Stimulated activated CD4-positive, alpha-beta T cell treated with anti-CD3 and anti-CD28 coated beads, Interleukin-1b, Interleukin-23, amount 100 ng/mL, for 1 hour (primary cell): Measurements from ENCODE around the gene ZNF831.
A peak's percentile ranks its signal among the peaks of the same experiment; 100 is the strongest.

ENCODE experiments used
- DNase-seq, 2 donors: peaks; one replicate each; pipeline ENCODE4 v3.0.0-alpha.2; 2020; ENCODE audit warnings: low read depth in 2 of 2

The ZNF831 gene

DNA sequence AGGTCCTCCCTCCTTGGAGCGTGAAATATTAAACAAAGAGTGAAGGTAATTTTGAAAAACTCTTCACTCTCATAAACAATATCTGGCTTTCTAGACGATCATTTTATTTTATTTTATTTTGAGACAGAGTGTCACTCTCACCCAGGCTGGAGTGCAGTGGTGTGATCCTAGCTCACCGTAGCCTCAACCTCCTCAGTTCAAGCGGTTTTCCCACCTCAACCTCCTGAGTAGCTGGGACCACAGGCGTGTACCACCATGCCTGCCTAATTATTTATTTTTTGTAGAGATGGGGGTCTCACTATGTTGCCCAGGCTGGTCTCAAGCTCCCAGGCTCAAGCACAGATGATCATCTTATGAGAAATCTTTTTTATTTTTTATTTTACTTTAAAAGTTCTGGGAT lies 16.4 kb downstream of the ZNF831 start:
- no peak for DNase-seq

DNA sequence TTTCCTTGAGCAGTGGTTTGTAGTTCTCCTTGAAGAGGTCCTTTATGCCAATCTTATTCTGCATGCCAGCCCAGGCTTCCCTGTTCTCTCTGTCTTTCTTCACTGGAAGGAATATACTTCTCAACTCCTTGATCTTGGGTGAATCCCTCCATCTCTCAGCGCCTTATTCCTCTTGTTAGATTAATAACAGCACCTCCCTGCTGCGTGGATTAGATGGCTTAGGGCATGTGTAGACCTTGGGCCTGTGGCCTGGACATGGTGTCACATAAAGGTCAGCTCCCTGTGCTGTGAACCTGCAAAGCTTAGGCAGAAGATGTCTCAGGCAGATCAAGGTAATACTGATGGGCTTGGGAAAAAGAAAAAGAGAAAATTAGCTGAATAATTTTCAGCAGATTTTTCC lies 18.3 kb downstream of the ZNF831 start:
- DNase-seq = no peak

DNA sequence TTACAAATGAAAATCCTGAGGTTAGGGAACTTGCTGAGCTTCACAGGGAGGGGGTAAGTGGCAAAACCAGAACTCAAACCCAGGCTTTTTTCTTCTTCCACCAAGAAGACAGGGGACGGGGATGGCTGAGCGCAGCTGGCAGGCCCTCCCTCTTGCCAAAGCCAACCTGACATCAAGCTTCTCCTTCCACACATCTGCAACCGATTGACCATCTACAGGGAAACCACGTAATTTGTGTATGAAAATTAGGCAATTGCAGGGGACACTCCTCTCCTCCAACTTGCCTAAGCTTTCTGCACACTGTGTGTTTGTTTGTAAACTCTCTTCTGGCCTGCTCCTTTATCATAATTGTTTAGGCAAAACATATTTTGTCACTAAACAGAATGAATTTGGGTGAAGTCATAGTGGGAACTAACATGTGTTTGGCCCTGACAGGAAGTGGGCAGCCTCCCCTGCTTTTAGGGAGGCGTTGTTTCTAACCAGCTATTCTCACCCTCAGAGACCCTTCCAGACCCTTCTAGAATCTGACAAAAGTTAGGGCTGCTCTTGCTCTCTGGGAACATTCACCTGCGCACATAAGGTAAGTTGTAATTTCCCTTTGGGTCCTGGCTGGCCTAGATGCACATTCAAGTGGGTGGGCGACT lies 18.9 kb downstream of the ZNF831 start:
- DNase-seq = no peak

DNA sequence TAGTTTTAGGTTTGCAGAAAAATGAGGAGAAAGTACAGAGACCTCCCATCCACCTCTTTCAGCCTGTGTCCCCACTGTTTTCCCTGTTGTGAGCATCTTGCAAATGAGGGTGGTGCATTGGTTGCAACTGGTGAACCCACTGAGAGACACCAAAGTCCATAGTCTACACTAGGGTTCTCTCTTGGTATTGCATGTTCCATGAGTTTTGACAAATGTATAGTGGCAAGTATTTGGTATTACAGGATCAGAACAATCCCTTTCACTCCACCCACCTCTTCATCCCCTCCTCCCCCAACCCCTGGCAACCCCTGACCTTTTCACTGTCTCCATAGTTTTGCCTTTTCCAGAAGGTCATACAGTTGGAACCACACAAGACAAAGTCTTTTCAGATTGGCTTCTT lies 20.1 kb downstream of the ZNF831 start:
- no peak for DNase-seq

DNA sequence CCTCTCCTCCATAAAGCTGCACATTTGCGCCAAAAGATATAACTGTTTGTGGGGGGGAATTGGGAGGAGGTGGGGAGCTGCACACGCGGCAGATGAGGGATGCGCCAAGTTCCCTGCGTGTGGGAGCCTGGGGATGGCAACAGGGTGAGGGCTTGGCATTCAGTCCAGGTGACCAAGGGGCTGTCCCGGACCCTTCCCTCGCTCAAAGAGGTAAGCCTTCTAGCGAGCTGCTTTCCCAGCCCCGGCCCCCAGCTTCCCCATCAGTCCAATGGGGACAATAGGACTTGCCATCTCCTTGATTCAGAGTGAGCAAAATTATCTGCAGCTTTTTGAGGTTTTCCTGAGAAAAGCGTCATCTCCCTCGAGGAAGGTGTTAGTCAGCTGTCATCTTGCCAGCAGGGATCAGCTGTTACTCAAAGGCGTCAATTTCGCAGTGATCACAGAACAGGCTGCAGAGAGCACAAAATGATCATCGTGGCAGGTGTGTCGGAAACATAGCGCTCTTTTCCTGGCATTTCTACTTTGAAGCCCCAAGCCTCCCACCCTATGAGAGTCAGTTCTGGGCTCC lies 21.3 kb downstream of the ZNF831 start:
- no peak for DNase-seq

DNA sequence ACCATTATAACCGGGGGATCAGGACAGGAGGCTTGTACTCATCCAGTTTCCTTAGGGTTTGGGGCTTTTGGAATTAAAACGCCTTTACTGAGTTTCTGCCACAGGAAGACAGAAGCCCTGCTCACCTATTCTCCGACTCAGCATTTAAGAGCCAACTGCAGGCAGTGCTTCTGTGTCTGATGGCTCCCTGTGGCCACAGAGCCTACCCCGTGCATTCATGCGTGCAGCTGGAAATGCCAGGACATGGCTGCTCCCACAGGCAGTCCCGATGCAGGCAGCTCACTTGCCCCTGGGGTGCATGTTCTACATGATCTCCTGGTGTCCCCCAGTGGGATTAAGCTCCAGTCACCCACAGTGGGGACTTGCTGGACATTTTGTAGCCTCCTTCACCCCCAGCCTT lies 22.2 kb downstream of the ZNF831 start:
- no peak for DNase-seq

DNA sequence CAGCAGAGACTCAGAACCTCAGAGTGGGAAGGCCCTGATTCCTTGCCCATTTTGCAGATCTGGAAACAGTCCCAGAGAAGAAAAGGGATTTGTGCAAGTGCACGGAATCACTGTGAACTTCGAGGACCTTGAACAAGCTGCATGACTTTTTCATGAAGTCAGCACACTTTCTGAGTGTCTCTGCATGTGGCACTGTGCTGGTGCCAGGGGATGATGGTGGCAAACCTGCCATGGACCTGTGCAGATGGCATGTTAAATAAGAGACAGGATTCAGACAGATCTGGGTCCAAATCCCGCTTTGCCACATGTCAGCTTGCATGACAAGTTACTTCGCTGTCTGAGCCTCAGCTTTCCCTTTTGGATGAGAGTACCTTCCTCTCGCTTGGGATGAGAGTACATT lies 26.8 kb downstream of the ZNF831 start:
- DNase-seq = no peak

DNA sequence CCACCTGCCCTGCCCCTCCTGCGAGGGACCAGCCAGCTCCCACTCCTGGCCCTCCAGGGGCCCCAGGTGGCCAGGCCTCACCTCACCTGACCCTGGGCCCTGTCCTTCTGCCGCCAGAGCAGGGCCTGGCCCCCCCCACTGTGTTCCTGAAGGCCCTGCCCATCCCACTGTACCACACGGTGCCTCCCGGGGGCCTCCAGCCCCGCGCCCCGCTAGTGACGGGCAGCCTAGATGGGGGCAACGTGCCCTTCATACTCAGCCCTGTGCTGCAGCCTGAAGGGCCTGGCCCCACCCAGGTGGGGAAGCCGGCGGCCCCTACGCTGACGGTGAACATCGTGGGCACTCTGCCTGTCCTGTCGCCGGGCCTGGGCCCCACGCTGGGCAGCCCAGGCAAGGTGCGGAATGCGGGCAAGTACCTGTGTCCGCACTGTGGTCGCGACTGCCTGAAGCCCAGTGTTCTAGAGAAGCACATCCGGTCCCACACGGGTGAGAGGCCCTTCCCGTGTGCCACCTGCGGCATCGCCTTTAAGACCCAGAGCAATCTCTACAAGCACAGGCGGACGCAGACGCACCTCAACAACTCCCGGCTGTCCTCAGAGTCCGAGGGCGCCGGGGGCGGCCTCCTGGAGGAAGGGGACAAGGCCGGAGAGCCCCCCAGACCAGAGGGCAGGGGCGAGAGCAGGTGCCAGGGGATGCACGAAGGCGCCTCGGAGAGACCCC lies 27.6 kb downstream of the ZNF831 start:
- DNase-seq = no peak

DNA sequence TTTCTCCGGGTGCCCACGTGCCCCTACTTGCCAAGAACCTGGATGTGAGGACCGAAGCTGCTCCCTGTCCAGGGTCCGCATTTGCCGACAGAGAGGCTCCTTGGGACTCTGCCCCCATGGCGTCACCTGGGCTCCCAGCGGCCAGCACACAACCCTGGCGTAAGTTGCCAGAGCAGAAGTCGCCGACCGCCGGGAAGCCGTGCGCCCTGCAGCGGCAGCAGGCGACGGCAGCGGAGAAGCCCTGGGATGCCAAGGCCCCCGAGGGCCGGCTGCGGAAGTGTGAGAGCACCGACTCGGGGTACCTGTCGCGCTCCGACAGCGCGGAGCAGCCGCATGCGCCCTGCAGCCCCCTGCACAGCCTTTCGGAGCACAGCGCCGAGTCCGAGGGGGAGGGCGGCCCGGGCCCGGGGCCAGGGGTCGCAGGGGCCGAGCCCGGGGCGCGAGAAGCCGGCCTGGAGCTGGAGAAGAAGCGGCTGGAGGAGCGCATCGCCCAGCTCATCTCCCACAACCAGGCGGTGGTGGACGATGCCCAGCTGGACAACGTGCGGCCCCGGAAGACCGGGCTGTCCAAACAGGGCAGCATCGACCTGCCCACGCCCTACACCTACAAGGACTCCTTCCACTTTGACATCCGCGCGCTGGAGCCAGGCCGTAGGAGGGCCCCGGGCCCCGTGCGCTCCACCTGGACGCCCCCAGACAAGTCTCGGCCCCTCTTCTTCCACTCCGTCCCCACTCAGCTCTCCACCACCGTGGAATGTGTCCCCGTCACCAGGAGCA lies 28.3 kb downstream of the ZNF831 start:
- no peak for DNase-seq

DNA sequence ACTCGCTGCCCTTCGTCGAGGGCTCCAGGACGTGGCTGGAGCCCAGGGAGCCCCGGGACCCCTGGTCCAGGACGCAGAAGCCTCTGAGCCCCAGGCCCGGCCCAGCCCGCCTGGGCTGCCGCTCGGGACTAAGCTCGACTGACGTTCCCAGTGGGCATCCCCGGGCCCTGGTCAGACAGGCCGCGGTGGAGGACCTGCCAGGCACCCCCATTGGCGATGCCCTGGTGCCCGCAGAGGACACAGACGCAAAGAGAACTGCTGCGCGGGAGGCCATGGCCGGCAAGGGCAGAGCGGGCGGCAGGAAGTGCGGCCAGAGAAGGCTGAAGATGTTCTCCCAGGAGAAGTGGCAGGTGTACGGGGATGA lies 28.9 kb downstream of the ZNF831 start:
- no peak for DNase-seq

DNA sequence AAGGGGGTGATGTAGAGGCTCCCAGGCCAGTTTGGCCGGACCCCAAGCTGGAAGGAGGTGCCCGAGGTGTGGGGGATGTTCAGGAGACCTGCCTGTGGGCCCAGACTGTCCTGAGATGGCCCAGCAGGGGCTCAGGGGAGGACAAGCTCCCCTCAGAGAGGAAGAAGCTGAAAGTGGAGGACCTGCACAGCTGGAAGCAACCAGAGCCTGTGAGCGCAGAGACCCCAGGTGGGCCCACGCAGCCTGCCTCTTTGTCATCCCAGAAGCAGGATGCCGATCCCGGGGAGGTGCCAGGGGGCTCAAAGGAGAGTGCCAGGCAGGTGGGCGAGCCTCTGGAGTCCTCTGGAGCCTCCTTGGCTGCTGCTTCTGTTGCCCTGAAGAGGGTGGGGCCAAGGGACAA lies 29.7 kb downstream of the ZNF831 start:
- DNase-seq = no peak

DNA sequence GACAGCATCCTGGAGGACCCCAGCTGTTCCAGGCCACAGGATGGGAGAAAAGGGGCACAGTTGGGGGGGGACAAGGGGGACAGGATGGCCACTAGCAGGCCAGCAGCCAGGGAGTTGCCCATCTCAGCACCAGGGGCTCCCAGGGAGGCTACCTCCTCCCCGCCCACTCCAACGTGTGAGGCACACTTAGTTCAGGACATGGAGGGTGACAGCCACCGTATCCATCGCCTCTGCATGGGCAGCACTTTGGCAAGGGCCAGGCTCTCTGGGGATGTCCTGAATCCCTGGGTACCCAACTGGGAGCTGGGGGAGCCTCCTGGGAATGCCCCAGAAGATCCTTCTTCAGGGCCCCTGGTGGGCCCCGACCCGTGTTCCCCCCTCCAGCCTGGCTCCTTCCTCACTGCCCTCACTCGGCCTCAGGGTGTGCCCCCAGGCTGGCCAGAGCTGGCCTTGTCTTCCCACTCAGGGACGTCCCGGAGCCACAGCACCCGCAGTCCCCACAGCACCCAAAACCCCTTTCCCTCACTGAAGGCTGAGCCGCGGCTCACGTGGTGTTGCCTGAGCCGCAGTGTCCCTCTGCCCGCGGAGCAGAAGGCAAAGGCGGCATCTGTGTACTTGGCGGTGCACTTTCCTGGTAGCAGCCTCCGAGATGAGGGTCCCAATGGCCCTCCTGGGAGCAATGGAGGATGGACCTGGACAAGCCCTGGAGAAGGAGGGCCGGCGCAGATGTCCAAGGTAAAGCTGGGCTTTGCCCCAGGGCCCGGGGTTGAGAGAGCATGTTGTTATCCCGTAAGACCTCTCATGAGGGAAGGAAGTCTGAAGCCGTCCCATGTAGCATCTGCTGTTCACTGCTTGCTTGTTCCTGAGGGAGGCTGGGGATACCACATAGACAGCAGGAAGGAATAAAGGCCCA lies 30.7 kb downstream of the ZNF831 start:
- no peak for DNase-seq

DNA sequence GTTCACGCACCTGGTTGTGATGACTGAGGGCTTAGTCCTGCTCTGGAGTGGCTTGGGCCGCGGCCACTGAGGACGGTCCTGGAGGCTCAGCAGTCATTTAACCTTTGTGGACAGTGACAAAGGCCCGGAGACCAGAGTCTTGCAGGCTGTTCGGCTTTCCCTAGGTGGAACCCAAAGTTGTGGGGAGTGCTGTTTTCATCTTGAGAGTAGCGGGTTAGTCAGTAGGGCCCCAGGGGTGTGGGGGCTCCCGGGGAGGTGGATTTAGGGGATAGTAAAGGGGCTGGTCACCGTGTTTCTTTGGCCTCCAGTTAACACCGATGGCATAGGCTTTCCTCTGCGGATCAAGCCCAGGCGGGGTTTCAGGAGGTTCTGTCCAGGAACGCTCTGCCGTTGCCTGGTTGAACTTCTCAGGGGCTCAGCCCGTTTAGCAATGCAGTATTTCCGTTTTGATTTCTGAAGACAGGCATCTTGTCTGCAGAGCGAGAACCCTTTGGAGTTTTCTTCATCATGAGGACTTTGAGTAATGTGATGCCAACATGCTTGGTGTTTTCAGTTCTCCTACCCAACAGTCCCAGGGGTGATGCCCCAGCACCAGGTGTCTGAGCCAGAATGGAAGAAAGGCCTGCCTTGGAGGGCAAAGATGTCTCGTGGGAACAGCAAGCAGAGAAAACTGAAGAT lies 31.8 kb downstream of the ZNF831 start:
- no peak for DNase-seq

DNA sequence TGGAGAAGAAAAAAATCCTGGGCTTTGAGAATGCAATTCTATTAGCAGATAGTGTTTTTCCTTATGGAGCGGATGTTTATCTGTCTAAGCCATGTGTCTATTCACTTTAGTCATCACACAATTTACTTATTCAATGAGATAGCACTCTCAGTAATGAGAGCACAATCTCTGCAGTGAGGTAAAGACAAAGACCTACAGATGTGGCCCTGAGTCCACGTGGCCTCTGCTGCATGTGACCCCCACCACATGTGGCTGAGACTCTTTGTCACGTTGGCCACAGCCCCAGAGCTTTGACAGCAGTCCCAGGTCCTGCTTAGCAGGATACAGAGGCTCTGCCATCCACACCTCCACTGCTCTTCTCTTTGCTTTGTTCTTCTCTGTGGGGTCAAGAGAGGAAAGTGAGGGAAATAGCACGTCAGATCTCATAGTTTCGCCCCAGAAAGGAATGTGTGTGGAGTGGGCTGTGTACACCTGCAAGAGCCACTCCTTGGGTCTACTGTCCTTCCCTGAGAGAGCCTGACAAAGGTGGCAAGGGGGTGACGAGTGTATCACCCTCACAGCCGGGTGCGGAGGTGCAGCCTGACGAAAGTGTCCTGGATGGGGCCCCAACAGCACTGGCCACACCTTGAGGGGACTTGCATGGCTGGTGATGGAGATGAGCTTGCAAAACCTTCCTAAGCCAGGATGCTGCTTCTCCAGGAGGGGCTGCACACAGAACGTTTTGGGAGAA lies 40.7 kb downstream of the ZNF831 start:
- DNase-seq = no peak

DNA sequence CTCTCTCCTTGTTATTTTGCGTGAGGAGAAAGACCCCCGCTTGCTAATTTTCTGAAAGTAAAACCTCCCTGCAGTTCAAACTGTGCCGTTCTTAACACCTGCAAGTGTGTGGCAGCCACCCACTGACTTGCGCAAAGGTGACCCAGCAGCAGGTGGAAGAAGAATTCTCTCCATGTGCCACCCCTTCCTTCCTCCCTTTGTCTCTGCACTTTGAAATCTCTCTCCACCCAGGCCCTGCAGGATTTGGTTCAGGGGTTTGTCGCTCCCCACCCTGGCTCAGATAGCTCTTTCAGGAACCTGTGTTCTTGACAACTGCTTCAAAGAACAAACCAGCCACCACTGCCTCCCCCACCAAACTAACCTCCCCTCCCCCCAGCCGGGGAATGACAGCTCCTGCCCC lies 41.4 kb downstream of the ZNF831 start:
- DNase-seq = no peak

DNA sequence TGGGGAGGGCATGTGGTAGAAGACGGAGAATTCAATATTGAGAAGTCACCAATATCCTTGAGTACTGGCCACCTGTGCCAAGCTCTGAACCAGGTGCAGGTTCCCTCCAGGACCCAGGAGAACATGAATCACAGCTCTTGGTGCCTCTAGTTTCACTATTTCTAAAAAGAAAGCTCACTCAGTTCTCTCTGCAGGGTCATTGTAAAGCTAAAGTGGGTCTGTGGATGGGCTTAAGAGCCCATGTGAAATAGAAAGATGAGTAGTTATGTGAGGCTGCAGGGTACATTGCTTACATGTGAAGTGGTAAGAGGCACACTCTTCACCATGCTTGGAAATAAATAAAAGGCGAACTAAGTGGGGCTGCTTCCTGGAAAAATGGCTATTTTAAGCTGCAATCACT lies 43.6 kb downstream of the ZNF831 start:
- no peak for DNase-seq

DNA sequence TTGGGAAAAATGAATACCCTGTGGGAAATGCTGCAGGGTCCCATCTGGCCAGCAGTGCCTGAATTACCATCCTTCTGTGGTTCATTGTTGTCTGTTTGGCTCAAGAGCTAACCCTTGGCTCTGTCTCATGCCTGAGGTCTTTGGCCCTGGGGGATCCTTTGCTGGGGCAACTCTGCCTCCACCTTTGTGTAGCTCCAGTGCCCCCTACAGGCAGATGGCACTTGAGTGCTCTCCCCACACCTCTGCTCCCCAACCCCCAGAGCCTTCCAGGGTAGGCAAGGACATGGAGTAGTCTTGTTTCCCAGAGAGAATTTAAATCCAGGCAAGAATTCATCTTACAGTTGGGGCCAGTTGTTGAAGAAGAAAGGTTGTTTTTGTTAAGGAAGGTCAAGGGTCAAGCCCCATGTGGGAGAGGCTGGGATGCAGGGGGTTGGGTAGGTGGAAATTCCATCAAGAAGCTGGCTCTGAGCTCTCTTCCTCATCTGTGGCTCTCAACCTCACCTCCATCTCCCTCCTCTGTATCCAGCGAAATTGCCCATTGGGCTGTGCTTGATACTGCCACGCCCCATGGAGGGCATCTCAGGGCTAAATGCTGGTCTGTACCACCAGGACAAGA lies 44.2 kb downstream of the ZNF831 start:
- DNase-seq = peak; percentile 55 to 73

DNA sequence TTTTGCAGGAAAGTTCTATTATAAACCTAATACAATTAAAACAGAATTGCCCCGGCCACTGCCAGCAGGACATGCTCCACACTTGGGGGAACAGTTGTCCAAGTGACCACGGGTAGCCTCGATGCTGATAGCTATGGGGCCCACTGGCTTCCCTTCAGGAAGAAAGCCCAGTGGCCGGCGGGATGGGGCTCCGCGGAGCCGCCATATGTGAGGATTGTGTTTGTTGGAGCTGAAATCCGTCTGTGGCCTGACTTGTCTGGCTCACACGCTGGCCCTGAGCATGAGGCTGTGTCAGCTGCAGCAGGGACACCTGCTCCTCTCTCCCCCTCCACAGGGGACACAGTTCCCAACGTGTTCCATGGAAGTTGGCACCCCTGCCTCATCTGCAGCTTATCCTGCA lies 46.6 kb downstream of the ZNF831 start:
- DNase-seq = no peak

DNA sequence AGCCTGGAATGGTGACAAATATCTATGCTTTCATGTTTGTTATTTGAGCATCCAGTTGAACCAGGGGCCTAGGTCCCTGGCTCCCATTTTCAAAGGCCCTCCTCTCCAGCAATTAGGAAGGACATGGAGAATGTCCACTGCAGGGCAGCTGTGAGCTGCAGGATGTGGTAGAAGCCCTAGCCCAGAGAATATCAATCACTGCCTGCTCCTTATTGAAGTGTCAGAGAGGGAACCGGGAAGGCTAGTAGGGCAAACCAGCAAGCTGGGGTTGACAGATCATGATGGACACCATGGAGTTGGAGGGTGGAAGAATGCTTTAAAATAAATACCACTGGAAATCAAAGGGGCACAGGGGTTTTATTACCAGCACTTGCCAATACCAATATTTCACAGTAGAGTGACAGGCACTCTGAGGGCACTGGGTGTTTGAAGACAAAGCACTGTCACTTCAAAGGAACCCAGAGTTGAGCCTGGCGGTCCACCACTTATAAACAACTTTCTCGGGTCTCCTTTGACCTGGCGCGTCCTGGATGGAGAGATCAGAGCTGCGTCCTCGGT lies 47.7 kb downstream of the ZNF831 start:
- no peak for DNase-seq

DNA sequence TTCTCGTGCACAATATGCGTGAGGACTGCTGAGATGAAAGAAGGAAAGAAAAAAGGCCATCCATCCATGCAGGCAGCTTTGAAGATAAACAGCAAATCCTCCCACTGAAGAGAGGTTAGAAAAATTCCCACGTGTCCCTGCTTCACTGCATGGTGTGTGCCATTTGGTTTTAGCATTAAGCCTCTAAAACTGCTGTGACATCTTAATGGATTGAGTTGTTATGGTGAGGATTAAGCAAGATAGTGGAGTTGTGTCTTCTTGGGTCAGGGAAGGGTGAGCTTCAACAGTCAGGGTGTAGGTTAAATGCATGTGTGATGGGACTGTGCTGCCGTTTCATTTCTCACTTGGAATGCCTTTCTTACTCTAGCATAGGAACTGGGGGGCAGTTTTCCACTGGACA lies 50.5 kb downstream of the ZNF831 start:
- DNase-seq = no peak
